Stimulated activated CD8-positive, alpha-beta memory T cell treated with anti-CD3 and anti-CD28 coated beads, Interleukin-2, amount 100 ng/mL, for 48 hours (primary cell): ENCODE data around the gene IFITM10.

Experiments
- DNase-seq, 2 donors: peaks; one replicate each; pipeline ENCODE4 v3.0.0-alpha.2; 2020; ENCODE audit warnings: low read depth in 2 of 2

IFITM10 gene

DNA sequence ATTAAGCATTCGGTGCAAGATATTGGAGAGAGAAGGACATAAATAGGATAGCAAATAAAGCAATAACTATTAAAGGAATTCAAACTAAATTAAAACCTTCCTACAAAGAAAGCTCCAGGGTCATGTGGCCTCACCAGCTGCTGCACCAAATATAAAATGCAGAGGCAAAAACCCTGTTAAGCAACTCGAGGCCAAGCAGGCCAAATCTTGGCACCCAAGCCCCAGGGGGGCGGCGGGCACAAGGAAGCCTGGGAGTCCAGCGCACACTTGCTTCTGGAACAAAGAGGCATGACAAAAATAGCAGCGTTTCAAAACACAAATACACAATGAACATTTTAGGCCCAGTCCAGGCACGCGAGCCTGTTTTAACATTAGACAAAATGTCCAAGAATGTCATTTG lies 32.6 kb downstream of the IFITM10 start:
- no peak for DNase-seq

DNA sequence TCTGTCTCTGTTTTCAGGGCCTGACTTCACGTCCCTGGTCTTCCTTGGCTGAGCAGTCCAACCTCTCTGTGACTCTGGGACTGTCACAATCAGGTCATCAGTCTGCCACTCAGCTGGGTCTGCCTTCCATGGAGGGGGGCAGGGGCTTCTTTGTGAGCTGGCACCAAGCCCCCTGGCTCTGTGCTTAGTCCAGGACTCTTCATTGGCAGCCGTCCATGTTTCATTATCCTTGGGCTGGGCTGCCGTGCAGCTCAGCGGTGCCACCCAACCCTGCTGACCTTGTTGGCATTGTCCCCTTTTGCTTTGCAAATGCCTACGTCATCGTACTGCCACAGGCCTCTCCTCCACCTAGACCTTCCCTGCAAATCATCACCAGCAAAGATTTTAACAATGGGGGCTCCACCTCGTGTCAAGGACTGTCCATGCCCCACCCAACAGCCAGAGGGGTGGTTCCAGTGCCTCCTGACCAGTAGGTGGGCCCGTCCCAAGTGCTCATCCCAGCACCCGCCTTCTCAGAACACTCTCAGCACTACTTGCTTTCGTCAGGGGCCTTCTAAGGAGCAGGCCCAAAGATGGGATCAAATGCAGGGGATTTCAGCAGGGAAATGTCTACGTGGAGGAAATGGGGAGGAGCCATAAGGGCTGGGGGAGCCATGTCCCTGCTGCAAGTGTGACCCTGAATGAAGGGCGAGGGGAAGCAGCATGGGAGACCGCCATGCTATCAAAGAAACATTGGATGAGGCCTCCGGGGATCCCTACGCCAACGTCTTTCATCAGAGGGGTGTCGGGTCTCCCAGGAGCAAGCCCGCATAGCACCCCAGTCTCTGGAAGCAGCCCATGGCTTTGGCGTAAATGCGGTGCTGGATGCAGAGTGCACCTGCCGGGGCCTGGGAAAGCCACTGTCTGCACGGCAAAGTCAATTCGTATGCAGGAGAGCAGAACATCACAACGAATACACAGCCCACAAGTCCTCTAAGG lies 35.2 kb downstream of the IFITM10 start:
- no peak for DNase-seq

DNA sequence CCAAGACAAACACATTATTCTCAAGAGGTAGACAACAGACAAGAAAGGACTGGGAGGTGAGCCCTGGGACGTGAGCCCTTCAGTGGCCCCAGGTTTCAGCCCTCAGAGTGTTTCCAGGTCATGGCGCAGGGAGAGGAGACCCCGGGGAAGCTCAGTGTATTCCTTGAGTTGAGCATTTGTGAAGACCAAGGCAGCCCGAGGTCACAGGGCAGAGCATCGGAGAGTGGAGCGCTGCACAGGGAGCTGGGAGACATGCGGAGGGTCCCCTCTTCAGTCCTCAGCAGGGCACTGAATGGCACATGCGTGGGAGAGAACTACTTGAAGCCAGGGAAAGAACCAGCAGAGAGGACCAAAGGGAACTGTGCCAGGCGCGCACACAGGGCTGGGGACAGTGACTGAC lies 41.7 kb downstream of the IFITM10 start:
- no peak for DNase-seq

DNA sequence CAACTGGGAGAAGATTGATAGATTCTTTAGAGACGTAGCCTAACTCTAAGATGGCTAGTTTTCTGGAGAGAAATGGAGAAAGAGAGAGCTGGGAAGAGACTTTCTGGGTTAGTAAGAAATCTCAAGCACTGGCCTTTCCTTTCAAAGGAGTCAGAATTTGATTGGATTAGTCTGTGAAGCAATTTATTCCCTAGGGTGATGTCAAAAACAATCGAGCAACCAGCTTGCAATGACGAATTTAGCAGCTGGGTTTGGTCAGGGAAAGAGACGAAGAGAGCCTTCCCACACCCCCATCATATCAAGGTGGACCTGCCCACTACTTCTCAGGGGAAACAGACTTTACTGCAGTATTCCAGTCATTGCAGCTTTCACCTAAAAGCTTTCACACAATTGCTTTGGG lies 42.6 kb downstream of the IFITM10 start:
- DNase-seq = no peak

DNA sequence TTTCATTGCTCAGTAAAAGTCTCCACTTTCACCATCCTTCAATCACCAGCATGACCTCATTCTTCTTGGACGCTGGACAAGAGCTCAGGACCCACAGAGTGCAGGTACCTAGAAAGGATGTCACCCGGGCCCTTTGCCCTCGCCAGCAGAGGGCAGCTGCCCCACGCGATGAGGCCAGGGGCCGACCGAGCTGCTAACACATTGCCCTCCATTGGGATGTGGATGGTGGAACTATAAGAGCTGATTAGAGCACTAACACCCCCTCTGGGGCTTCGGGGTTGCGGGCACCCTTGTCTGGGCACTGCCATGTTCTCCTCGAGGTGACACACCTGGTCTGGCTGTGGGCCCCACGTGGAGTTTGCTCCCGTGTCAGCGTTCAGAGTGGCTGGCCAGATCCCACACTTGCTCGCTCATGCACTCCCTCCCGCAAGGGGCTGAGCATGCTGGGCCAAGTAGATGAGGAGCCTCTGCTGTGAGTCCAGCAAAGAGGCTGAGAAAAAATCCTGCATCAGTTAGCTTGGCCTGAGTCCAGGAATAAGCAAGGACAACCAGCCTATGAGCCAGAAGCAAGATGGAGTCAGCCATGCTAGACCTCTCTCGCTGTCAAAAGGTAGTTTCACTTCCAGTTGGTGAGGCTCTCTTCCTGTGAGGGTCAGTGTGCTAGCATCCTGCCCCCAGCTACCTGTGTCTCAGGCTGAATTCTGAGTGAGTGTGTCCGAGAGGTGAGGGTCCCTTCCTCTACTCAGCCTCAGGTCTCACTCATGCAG lies 43.6 kb downstream of the IFITM10 start:
- no peak for DNase-seq

DNA sequence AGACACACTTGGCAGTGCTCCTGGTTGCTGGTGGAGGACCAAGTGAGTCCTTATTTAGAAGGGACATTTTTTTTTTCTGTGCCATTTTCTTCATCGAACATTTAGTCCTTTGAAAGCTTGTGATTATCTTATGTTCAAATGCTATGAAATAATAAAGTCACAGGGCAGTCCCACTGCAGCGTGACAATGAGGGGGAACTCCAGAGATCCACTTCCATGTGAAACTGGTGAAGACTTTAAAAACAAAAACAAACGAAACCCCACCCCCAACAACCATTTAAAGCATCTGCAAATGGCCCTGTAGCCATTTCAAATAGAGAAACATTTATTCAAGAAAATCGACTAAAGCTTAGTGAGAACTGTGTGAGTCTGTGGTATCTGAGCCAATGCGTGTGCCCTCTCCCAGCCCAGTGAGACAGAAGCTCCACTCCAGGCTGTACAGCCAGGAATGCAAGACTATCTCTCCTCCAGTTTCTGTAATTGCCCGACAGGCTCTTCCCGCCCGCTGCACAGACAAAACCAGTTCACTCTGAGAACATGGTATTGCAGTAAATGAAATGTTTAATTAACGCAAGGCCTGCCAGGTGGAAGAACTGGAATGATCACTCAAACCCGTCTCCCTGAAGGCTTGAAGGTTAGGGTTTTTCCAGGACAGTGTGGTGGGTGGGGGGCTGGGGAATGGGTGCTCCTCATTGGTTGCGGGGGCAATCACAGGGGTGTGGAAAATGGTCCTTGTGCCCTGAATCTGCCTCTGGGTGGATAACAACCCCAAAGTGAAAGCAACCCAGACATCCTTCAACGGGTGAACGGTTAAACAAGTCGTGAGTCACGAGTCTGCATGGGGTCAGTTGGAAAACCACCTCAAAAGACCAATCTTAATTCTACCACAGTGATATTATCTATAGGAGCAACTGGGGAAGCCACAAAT lies 45.0 kb downstream of the IFITM10 start:
- DNase-seq = no peak

DNA sequence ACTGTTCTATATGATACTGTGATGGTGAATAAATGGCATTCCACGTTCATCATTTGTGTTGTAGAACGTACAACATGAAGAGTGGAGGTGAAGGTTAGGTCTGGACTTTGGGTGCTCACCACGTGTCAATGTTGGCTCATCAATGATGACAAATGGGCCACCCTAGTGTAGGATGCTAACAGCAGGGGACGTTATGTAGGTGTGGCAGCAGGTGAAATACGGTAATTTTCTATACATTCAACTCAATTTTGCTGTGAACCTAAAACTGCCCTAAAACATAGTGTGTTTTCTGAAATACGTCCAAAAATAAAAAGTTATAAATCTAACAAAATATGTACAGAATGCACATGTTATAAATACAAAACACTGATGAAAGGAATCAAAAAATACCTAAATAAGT lies 47.2 kb downstream of the IFITM10 start:
- DNase-seq = no peak

DNA sequence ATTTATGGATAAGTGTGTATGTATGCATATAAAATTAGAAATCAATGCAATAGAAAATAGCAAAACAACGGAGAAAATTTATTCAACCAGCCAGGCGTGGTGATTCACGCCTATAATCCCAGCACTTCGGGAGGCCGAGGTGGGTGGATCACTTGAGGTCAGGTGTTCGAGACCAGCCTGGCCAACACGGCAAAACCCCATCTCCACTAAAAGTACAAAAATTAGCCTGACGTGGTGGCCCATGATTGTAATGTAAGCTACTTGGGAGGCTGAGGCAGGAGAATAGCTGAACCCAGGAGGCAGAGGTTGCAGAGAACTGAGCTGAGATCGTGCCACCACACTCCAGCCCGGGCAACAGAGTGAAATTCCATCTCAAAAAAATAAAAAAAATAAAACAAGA lies 47.9 kb downstream of the IFITM10 start:
- no peak for DNase-seq

DNA sequence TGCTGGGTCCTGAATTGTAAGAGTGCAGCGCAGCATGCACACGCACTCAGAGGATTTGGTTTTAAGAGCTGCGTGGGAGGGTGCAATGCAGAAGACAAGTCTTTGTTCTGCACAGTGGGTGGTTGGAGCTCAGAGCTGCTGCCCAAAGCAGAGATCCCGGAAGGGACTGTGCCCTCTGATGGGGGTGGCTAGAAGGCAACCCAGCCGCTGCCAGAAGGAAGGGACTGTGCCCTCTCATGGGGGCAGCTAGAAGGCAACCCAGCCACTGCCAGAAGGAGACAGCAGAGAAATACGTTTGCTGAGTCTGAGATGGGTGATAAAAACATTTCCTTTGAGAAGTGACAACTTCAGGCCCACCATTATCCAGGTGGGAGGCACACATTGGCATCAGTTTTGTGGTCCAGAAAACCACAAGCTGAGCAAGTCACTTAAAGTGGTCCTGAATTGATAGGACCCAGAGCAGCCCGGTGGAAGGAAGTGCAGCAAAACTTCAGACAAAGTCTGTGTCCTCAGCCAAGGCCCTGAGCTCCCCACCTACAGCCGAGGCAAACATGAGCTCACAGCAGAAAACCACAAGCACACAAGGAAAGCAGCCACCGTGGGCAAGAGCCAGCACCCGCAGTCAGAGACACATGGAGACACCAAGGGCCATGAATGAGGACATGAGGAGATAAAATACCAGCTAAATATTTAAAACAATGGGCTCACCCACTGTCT lies 49.1 kb downstream of the IFITM10 start:
- DNase-seq = peak in 1 of 2 donors; percentile 17

DNA sequence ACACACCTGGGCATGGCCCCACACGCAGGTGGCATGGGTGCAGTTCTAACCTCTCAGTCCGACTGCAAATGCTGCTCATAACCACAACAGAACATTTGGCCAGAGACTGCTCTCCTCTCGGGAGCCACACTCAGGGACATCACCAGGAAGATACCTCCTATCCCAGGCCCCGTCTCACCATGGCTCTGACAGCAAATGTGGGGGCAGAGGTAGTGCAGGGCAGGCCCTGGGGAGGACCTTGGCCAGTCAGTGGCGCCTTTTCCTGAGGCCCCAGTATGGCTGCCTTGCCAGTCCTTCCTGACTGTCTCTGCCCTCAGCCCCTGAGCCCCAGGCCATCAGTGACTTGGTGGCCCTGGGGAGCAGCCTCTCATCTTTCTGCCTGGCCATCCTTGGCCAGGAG lies 50.6 kb downstream of the IFITM10 start:
- no peak for DNase-seq

DNA sequence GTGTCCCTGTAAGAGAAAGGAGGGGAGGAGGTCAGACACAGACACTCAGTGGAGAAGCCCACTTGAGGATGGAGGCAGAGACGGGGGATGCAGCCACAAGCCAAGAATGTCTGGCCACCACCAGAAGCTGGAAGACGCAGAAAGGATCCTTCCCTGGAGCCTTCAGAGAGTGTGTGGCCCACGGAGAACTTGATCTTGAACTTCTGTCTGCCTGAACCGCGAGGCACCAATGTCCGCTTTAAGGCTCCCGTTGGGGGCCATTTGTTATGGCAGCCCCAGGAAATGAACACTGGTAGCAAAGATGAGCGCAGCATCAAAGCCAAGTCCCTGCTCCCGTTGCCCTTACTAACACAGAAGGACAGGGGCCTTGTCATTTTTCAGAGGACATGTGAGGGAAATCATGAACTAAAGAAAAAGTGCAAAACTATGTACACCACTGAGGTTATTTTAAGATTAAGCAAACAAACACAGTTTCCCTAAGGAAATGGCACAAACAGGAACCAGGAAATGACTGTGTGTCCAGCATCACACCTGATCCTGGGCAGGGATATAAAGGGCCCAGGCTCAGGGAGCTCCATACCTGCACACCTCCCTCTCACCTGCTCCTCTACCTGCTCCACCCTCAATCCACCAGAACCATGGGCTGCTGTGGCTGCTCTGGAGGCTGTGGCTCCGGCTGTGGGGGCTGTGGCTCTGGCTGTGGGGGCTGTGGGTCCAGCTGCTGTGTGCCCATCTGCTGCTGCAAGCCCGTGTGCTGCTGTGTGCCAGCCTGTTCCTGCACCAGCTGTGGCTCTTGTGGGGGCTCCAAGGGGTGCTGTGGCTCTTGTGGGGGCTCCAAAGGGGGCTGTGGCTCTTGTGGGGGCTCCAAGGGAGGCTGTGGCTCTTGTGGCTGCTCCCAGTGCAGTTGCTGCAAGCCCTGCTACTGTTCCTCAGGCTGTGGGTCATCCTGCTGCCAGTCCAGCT lies 53.5 kb downstream of the IFITM10 start, which contains the start of gene KRTAP5-6:
Gene KRTAP5-6, plus strand, starts transcription at position 588 of the 963 bp plus-strand sequence. Its CDS starts 51 bp downstream, at position 639.
- no peak for DNase-seq

DNA sequence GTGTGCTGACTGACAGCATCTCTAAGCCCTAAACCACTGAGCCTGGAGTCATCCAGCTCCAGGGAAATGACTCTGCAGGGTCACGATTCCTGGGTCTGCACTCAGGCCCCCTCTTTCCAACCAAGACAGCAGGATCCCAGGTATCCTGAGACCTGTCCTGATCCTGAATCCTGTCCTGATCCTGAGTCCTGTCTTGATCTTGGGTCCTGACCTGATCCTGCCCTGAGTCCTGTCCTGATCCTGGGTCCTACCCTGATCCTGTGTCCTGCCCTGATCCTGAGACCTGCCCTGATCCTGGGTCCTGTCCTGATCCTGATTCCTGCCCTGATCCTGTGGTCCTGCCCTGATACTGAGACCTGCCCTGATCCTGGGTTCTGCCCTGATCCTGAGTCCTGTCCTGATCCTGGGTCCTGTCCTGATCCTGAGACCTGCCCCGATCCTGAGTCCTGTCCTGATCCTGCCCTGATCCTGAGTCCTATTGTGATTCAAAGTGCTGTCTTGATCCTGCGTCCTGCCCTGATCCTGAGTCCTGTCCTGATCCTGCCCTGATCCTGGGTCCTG lies 54.8 kb downstream of the IFITM10 start:
- no peak for DNase-seq

DNA sequence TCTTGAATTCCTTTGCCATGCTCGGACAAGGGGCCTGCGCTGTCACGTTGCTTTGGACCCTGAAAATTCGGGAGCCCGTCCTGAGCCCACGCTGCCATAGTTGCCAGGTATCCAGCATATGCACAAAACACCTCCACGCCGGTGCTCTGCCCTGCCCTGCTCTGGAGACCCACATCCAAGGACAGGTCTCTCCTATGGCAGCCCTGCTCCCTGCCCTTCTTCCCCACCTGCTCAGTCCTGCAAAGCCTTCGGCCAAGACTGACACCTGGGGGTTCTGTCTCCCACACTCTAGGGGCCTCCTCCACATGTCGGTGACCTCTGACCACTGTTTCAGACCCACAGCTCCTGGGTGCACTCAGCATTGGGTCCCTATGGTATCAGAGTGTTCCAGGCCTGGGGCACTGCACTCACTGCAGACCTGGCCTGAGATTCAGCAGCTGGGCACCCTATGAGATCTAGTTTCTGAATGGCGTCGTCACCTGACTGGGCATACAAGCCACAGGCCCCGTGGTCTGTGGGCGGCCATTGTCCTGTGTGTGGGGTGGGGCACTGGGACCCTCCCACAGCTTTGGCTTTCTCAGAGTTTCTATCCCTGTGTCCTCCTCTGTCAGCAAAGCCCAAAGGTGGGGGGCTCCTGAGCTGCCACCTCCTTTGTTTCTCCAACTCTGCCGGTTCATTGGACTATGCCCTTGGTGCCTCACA lies 55.4 kb downstream of the IFITM10 start:
- DNase-seq = no peak

DNA sequence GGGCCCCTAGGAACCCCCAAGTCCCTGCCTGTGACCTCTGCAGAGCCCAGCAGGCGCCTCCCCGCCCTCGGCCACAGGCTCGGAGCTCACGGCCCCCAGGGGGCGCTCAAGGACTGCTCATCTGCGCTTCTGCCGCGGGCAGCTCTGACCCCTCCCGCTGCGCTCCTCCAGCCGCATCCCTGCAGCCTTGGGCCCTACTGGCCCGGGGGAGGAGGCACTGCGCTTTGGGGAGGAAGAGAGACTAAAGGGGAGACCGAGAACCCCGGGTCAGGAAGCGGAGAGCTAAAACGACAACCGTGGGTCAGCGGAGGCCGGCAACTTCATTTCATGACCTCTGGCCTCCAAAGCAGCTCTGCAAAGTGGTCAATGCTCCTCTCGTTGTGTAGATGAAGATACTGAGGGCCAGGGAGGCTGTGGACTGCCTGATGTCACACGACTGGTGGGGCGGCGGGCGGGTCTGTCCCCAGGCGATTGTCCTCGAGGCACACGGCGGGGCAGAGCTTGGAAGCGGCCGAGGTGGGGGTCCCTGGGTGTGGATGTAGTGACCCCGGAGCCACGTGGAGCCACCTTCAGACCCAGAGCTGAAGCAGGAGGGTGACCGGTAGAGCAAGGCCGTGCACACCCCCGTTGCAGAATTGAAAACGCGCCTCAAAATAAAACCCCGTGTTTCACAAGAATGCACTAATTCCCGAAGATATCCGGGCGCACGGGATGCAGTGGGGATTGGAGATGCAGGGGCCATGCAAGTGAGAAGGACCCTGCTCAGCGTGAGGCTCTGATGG lies 56.1 kb downstream of the IFITM10 start:
- DNase-seq = peak; percentile 78 to 84

DNA sequence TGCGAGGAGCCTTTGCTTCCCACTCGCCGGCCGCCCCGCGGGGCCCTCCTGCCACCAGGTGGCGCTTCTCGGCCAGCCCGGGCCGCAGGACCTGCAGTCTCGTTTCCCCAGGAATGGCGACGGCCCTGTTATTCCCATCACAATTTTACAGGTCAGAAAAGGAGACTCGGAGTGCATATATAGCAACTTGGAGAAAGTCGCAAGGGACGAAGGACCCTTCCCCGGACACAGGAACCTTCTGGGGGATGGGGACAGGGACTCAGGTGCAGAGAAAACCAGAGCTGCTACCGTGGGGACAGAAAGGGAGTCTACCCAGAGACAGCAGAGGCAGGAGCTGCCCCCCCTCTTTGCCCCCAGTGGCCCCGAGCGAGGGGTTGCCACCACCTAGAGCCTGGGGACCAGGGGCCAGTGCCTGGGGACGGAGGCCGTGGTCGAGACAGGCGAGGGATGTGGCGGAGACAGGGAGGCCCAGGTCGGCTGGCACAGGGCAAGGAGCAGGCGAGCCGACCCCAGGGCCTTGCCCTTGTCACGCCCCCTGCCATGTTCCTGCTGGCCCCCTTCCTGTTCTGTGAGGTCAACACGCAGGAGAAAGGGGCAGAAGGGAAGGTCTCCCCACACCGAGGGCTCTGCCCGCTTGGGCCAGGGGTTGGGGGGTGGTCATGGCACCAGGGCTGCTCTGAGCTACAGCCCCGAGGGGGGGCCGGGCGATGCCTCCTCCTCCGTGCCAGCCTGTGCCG lies 56.9 kb downstream of the IFITM10 start:
- peak; percentile 58 to 67 for DNase-seq

DNA sequence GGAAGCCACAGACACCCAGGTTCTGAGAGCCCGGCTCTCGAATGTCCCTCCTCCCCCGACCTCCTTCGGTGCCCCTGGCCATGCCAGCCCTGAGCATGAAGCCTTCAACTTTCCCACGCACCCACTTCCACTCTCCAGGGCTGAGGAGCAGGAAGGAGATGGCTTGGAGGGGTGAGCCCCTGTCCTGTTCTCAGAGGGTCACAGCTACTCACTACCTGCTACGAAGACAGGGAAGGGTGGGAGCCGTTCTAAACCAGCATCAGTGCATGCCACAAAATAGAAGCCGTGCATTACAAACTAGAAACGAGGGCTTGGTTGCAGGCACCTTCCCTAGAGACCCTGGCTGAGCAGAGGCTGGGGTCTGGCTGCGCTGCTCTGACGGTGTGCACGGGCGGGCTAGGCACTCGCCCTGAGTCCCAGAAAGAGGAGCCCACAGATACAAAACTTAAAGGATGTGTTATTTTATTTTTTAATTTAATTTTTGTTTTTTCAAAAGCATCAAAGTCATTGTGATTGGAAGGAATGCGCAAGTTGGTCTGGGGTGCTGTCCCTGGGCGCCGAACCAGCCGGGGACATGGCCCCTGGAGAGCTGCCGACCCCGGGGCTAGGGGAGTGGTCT lies 57.6 kb downstream of the IFITM10 start:
- DNase-seq = no peak
